Stomach (tissue), 9 donors: Measurements from ENCODE around the gene KCNN4. TPM values are rescaled to one million over a fixed set of nuclear protein-coding genes. Genes with fewer than 3 reads are reported as not detected.

ENCODE experiments used
- DNase-seq, 2 donors: peaks; one replicate each; pipeline versions ENCODE4 v3.0.0 to v3.0.0-alpha.2; 2013 to 2019
- H3K27ac ChIP-seq, 5 donors: fragments of 200-600 bp in 4 of 5; sonication (generic) in 4 of 5; one replicate each; pipeline ENCODE4 v1.5.1; 2013 to 2019; ENCODE audit warnings: mild to moderate bottlenecking in 1 of 5, moderate library complexity in 1 of 5
- H3K27me3 ChIP-seq, 3 donors: fragments of 200-600 bp; sonication (generic); one replicate each; pipeline ENCODE4 v1.5.1; 2017 to 2019; ENCODE audit warnings: mixed run types in 1 of 3
- H3K36me3 ChIP-seq, 4 donors: fragments of 200-600 bp; sonication (generic); 1 replicate in 3 of 4; 2 replicates in 1 of 4; pipeline ENCODE4 v1.5.1; 2016 to 2019
- H3K4me1 ChIP-seq, 4 donors: fragments of 200-600 bp; sonication (generic); one replicate each; pipeline ENCODE4 v1.5.1; 2016 to 2019
- H3K4me3 ChIP-seq, 4 donors: fragments of 200-600 bp; sonication (generic) in 3 of 4; one replicate each; pipeline ENCODE4 v1.5.1; 2016 to 2019; ENCODE audit warnings: mild to moderate bottlenecking in 1 of 4
- H3K9me3 ChIP-seq, 4 donors: fragments of 200-600 bp; sonication (generic); one replicate each; pipeline ENCODE4 v1.5.1; 2016 to 2019
- EP300 ChIP-seq: sonication (generic); formaldehyde crosslinking; IDR thresholded peaks from one replicate; pipeline ENCODE4 v1.6.1; 2017; ENCODE audit warnings: antibody characterized with exemption
- POLR2A ChIP-seq, 4 donors: fragments of 450-650 bp; IDR thresholded peaks; one replicate each; pipeline ENCODE4 v1.6.1; 2016; ENCODE audit warnings: antibody characterized with exemption in 4 of 4, control low read depth in 2 of 4, mild to moderate bottlenecking in 1 of 4, moderate library complexity in 1 of 4
- POLR2AphosphoS5 ChIP-seq, 3 donors: sonication (generic); formaldehyde crosslinking; IDR thresholded peaks; one replicate each; pipeline ENCODE4 v1.6.1; 2016; ENCODE audit warnings: antibody characterized with exemption in 3 of 3
- WGBS, 5 donors: extraction: QIAGEN DNeasy Blood & Tissue Kit in 3 of 5; methylation state at CpG; one replicate each; pipeline versions ENCODE4 v1.1.5 to v1.1.7; 2013 to 2018; 5-methylcytosine and 5-hydroxymethylcytosine counted together
- intact Hi-C: fragments of 100-400 bp; cut with DNase I; formaldehyde crosslinking; loops from one replicate; pipeline ENCODE4 v1.15.1; 2023; ENCODE audit warnings: low total_unique reads
- polyA plus RNA-seq, 3 donors: library from polyadenylated mRNA; stranded (reverse); fragments of 200-250 nt; gene quantifications; one replicate each; pipeline ENCODE4 v1.2.3, GENCODE V29; 2013
- total RNA-seq, 5 donors: library from RNA; depleted of rRNA; stranded (reverse); fragments of >200 nt; gene quantifications; one replicate each; pipeline versions ENCODE4 v1.1.0 to v1.2.3, GENCODE V29; 2014 to 2016
- TF ChIP-seq, protein P1 (sequence below), 7 experiments: fragments of 450-650 bp in 4 of 7; fragments of 200-600 bp in 3 of 7; sonication (generic) in 3 of 7; IDR thresholded peaks; one replicate each; pipeline ENCODE4 v1.5.1; 2016 to 2019; ENCODE audit warnings: antibody characterized with exemption in 7 of 7, control low read depth in 2 of 7, mild to moderate bottlenecking in 1 of 7
- donor health status: healthy with polysubstance abuse.
- donor health status: Bipolar disorder and iron deficiency.
- donor health status: healthy.

Gene KCNN4
- total and polyA plus RNA-seq, 8 donors, result 3.1 to 222 (median 17.4) TPM

DNA sequence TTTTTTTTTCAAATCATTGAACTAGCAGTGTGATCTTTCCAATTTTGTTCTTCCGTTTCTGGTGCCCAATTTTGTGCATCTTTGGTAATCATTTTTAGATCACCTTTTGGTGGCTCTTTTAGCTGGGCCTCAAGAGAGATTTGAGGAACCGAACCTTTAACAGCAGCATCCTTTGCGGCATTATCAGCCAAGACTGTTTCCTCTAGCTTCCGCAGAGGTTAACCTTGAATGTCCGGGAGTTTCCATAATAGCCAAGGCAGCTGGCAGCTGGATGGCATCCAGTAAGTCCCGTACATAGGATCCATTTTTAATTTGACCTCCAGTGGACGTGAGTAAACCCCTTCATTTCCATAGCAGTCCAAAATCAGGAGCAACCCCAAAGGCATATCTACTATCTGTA lies 55.3 kb downstream of the KCNN4 start:
- Histone ChIP-seq H3K9me3 (no peaks in the 10 kb centered on the region), H3K27ac (no peak overlapping the region), H3K27me3 (no peaks in the 10 kb centered on the region), H3K4me3 (no peak overlapping the region), H3K4me1 (peaks cover 0 to 15% (median 0%) of the 10 kb centered on the region in 4 donors), H3K36me3 (peaks cover 15 to 31% (median 28%) of the 10 kb centered on the region in 4 donors)
- TF ChIP-seq EP300, result no peak
- TF ChIP-seq POLR2A (IDR thresholded peaks at IDR 0.05), result no peak
- TF ChIP-seq, protein P1, sequence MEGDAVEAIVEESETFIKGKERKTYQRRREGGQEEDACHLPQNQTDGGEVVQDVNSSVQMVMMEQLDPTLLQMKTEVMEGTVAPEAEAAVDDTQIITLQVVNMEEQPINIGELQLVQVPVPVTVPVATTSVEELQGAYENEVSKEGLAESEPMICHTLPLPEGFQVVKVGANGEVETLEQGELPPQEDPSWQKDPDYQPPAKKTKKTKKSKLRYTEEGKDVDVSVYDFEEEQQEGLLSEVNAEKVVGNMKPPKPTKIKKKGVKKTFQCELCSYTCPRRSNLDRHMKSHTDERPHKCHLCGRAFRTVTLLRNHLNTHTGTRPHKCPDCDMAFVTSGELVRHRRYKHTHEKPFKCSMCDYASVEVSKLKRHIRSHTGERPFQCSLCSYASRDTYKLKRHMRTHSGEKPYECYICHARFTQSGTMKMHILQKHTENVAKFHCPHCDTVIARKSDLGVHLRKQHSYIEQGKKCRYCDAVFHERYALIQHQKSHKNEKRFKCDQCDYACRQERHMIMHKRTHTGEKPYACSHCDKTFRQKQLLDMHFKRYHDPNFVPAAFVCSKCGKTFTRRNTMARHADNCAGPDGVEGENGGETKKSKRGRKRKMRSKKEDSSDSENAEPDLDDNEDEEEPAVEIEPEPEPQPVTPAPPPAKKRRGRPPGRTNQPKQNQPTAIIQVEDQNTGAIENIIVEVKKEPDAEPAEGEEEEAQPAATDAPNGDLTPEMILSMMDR (IDR thresholded peaks at IDR 0.05), result no peak
- TF ChIP-seq POLR2AphosphoS5 (IDR thresholded peaks at IDR 0.05), result no peak
- intact Hi-C loops, result no loop called here
- 12 to 31% (median 25%) methylated on average over 7 of the region's 7 CpGs for WGBS, 5 donors
- DNase-seq, result peak in 1 of 2 donors; percentile 47

DNA sequence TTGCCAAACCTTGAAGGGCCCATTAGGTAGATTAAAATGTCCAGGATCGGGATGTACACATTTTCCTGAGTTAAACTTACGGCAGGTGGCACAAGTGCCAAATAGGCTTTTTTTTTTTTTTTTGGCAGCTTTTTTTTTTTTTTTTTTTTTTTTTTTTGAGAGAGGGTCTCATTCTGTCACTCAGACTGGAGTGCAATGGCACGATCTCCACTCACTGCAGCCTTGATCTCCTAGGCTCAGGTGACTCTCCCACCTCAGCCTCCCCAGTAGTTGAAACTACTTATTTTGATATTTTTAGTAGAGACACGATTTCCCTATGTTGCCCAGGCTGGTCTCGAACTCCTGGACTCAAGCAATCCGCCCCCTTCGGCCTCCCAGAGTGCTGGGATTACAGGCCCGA lies 55.9 kb downstream of the KCNN4 start:
- no peak overlapping the region for H3K4me3 ChIP-seq
- H3K36me3 ChIP-seq, result peaks cover 12 to 25% (median 23%) of the 10 kb centered on the region in 4 donors
- WGBS, 5 donors, result 38 to 68% (median 44%) methylated on average over 8 of the region's 8 CpGs
- H3K27me3 ChIP-seq, result peaks cover 0 to 4% (median 0%) of the 10 kb centered on the region in 3 donors
- intact Hi-C loops, result no loop called here
- DNase-seq, result no peak
- H3K27ac ChIP-seq, result no peak overlapping the region
- TF ChIP-seq EP300 (no peak), POLR2AphosphoS5 (IDR thresholded peaks at IDR 0.05) (no peak), POLR2A (IDR thresholded peaks at IDR 0.05) (no peak)
- TF ChIP-seq, protein P1 (IDR thresholded peaks at IDR 0.05), result no peak
- H3K9me3 ChIP-seq, result no peaks in the 10 kb centered on the region
- H3K4me1 ChIP-seq, result peaks cover 0 to 15% (median 0%) of the 10 kb centered on the region in 4 donors

DNA sequence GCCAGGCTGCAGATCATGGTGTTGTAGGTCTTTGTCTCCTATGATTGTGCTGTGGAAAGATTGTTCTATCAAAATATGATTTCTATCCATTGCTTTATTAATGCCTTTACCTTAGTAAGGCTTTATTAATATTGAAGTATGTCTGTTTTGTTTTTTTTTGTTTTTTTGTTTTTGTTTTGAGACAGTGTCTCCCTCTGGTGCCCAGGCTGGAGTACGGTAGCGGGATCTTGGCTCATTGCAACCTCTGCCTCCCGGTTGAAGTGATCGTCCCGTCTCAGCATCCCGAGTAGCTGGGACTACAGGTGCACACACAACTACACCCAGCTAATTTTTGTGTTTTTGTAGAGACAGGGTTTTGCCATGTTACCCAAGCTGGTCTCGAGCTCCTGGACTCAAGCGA lies 57.2 kb downstream of the KCNN4 start:
- H3K9me3 ChIP-seq, result no peaks in the 10 kb centered on the region
- H3K4me3 ChIP-seq, result no peak overlapping the region
- TF ChIP-seq EP300, result no peak
- TF ChIP-seq POLR2AphosphoS5 (IDR thresholded peaks at IDR 0.05), result no peak
- TF ChIP-seq, protein P1 (IDR thresholded peaks at IDR 0.05), result no peak
- no peak for TF ChIP-seq POLR2A (IDR thresholded peaks at IDR 0.05)
- WGBS, 5 donors, result 63 to 75% (median 70%) methylated on average over 8 of the region's 8 CpGs
- DNase-seq, result no peak
- intact Hi-C loops, result no loop called here
- no peak overlapping the region for H3K27ac ChIP-seq
- H3K36me3 ChIP-seq, result peaks cover 2 to 12% (median 9%) of the 10 kb centered on the region in 4 donors
- H3K4me1 ChIP-seq, result peaks cover 0 to 15% (median 0%) of the 10 kb centered on the region in 4 donors
- H3K27me3 ChIP-seq, result peaks cover 0 to 17% (median 0%) of the 10 kb centered on the region in 3 donors

DNA sequence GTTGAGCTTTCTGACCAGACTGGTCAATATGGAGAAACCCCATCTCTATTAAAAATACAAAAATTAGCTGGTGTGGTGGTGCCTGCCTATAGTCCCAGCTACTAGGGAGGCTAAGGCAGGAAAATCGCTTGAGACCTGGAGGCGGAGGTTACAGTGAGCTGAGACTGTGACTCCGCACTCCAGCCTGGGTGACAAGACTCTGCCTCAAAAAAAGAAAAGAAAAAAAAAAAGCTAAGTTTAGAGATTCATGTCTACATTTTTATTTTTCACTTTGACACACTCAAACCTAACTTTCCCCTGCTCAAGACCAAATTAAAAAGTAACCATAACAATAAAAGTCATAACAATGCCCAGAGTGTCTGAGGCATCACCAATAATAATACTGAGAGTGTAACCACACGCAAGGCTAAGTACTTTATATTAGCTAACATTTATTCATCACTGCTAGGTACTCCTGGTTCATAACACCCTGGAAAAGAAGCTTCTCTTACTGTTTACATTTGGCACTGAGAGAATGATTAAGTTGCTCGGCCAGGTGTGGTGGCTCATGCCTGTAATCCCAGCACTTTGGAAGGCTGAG lies 59.2 kb downstream of the KCNN4 start:
- Histone ChIP-seq H3K4me1 (peaks cover 0 to 6% (median 0%) of the 10 kb centered on the region in 4 donors), H3K4me3 (no peak overlapping the region), H3K9me3 (no peaks in the 10 kb centered on the region), H3K27me3 (peaks cover 0 to 20% (median 0%) of the 10 kb centered on the region in 3 donors), H3K27ac (no peak overlapping the region), H3K36me3 (no peaks in the 10 kb centered on the region)
- DNase-seq, result no peak
- WGBS, 5 donors, result 68 to 75% (median 73%) methylated on average over 5 of the region's 5 CpGs
- TF ChIP-seq EP300, result no peak
- TF ChIP-seq, protein P1 (IDR thresholded peaks at IDR 0.05), result no peak
- TF ChIP-seq POLR2AphosphoS5 (IDR thresholded peaks at IDR 0.05), result no peak
- TF ChIP-seq POLR2A (IDR thresholded peaks at IDR 0.05), result no peak
- intact Hi-C loops, result no loop called here
